Measurements from ENCODE around the gene RAP2A.

RAP2A gene

GRCh38 chr13:97441368-97441767 is 7.4 kb downstream of the RAP2A start:
- Histone ChIP-seq H3K9ac (no peak overlapping the region), H3K4me1 (ENCODE audit: low read depth, poor library complexity, severe bottlenecking) (peaks cover under 1% of the 10 kb centered on the region)

GRCh38 chr13:97445522-97446187 is 11.7 kb downstream of the RAP2A start:
- no peak overlapping the region for H3K27ac ChIP-seq
- H3K79me2 ChIP-seq (ENCODE audit: insufficient read depth, low read depth) = no peaks in the 10 kb centered on the region
- H2AFZ ChIP-seq (ENCODE audit: low read depth) = no peak overlapping the region
- no peaks in the 10 kb centered on the region for H3K36me3 ChIP-seq (ENCODE audit: insufficient read depth)
- H3K4me2 ChIP-seq = no peak overlapping the region
- no peak overlapping the region for H3K9ac ChIP-seq
- no peaks in the 10 kb centered on the region for H4K20me1 ChIP-seq (ENCODE audit: insufficient read depth)
- no peak for TF ChIP-seq CTCF (conservative IDR thresholded peaks at IDR 0.05; ENCODE audit: low read depth, low read length)
- no peaks in the 10 kb centered on the region for H3K27me3 ChIP-seq (ENCODE audit: insufficient read depth, low read depth)
- H3K4me1 ChIP-seq (ENCODE audit: low read depth, poor library complexity, severe bottlenecking) = no peaks in the 10 kb centered on the region
- no peak overlapping the region for H3K4me3 ChIP-seq (IDR thresholded peaks at IDR 0.05; ENCODE audit: insufficient read depth, low read depth, low read length)

More at GRCh38 chr13:97441368-97441767, 7.4 kb downstream of the RAP2A start:
- Histone ChIP-seq H3K27ac (no peak overlapping the region), H2AFZ (ENCODE audit: low read depth) (no peak overlapping the region), H3K27me3 (ENCODE audit: insufficient read depth, low read depth) (no peaks in the 10 kb centered on the region), H4K20me1 (ENCODE audit: insufficient read depth) (no peaks in the 10 kb centered on the region), H3K36me3 (ENCODE audit: insufficient read depth) (no peaks in the 10 kb centered on the region), H3K79me2 (ENCODE audit: insufficient read depth, low read depth) (peaks cover 21% of the 10 kb centered on the region; the same call in 1 of the 2 replicates), H3K4me3 (IDR thresholded peaks at IDR 0.05; ENCODE audit: insufficient read depth, low read depth, low read length) (no peak overlapping the region), H3K4me2 (no peak overlapping the region)
- no peak for TF ChIP-seq CTCF (conservative IDR thresholded peaks at IDR 0.05; ENCODE audit: low read depth, low read length)

- no peaks in the 10 kb centered on the region for H3K79me2 ChIP-seq (ENCODE audit: insufficient read depth, low read depth)
- H2AFZ ChIP-seq (ENCODE audit: low read depth) = no peak overlapping the region
- no peak overlapping the region for H3K4me2 ChIP-seq
- H3K36me3 ChIP-seq (ENCODE audit: insufficient read depth) = no peaks in the 10 kb centered on the region
- no peak overlapping the region for H3K4me3 ChIP-seq (IDR thresholded peaks at IDR 0.05; ENCODE audit: insufficient read depth, low read depth, low read length)
- H3K9ac ChIP-seq = no peak overlapping the region
- H3K4me1 ChIP-seq (ENCODE audit: low read depth, poor library complexity, severe bottlenecking) = no peaks in the 10 kb centered on the region
- H4K20me1 ChIP-seq (ENCODE audit: insufficient read depth) = no peaks in the 10 kb centered on the region
- H3K27ac ChIP-seq = no peak overlapping the region
- no peaks in the 10 kb centered on the region for H3K27me3 ChIP-seq (ENCODE audit: insufficient read depth, low read depth)
- TF ChIP-seq CTCF (conservative IDR thresholded peaks at IDR 0.05; ENCODE audit: low read depth, low read length) = no peak
Observed at GRCh38 chr13:97446448-97446847, 12.5 kb downstream of the RAP2A start.

- Histone ChIP-seq H3K4me1 (ENCODE audit: low read depth, poor library complexity, severe bottlenecking) (no peaks in the 10 kb centered on the region), H3K9ac (no peak overlapping the region), H3K4me2 (no peak overlapping the region), H3K36me3 (ENCODE audit: insufficient read depth) (no peaks in the 10 kb centered on the region), H3K4me3 (IDR thresholded peaks at IDR 0.05; ENCODE audit: insufficient read depth, low read depth, low read length) (no peak overlapping the region), H2AFZ (ENCODE audit: low read depth) (no peak overlapping the region), H3K79me2 (ENCODE audit: insufficient read depth, low read depth) (no peaks in the 10 kb centered on the region), H3K27me3 (ENCODE audit: insufficient read depth, low read depth) (no peaks in the 10 kb centered on the region), H3K27ac (no peak overlapping the region), H4K20me1 (ENCODE audit: insufficient read depth) (no peaks in the 10 kb centered on the region)
- TF ChIP-seq CTCF (conservative IDR thresholded peaks at IDR 0.05; ENCODE audit: low read depth, low read length) = no peak
Observed at GRCh38 chr13:97448503-97449251, 14.7 kb downstream of the RAP2A start.

All from KMS-11 (cell line).